GM21526 (cell line): ENCODE measurements around the gene SLC1A4.

ENCODE experiments used
- ATAC-seq: cut with Tn5 transposase; IDR thresholded peaks from one replicate; pipeline ENCODE4 v1.9.1; 2021; ENCODE audit warnings: moderate library complexity; ENCODE audit not compliant: unreplicated experiment, low FRiP score

The SLC1A4 gene

GRCh38 chr2:64989126-64989981 lies at the start of gene SLC1A4:
Gene SLC1A4 (plus strand): TSS chr2:64989399. CDS start chr2:64989644, 245 bp downstream.
- peak; percentile 72 for ATAC-seq

DNA sequence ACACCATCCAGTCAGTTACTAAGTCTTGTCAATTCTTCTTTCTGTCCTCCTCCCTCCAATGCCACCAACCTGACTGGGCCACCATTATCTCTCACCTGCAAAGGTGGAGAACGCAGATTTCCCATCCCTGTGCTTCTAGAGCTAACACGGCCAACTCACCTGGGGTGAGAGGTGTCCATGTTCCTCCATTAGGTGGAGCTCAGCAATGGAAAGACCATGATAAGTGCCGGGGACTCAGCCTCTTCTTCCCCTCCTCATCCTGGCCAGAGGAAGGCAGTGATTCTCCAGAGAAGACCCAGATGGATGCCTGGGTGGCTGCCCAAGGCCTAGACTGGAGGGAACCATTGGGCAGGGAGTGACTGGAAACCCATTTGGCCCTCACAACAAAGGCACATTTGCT lies 48.1 kb upstream of the SLC1A4 start:
- ATAC-seq = no peak

DNA sequence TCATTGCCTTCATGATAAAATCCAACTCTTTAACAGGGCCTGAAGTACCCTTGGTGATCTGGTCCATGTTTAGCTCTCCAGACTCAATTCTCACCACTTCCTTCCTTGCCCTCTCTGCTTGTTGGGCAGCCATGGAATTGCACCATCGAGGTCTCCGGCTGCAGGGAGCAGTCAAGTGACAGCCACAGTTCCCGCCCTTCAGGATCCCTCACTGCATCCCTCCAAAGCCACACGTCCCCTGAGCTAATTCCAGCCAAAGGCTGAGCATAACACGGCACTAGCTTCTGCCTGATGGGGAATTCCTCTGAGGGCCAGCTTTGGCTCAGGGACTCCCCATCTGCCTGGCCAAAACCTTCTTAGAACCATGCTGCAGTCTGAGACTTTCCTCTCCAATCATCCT lies 47.4 kb upstream of the SLC1A4 start:
- no peak for ATAC-seq

- ATAC-seq = no peak
Observed at GRCh38 chr2:64942693-64943092, 46.5 kb upstream of the SLC1A4 start.

- ATAC-seq = no peak
Observed at GRCh38 chr2:64943387-64944150, 45.6 kb upstream of the SLC1A4 start.

- ATAC-seq = no peak
Observed at GRCh38 chr2:64944484-64944883, 44.7 kb upstream of the SLC1A4 start.

DNA sequence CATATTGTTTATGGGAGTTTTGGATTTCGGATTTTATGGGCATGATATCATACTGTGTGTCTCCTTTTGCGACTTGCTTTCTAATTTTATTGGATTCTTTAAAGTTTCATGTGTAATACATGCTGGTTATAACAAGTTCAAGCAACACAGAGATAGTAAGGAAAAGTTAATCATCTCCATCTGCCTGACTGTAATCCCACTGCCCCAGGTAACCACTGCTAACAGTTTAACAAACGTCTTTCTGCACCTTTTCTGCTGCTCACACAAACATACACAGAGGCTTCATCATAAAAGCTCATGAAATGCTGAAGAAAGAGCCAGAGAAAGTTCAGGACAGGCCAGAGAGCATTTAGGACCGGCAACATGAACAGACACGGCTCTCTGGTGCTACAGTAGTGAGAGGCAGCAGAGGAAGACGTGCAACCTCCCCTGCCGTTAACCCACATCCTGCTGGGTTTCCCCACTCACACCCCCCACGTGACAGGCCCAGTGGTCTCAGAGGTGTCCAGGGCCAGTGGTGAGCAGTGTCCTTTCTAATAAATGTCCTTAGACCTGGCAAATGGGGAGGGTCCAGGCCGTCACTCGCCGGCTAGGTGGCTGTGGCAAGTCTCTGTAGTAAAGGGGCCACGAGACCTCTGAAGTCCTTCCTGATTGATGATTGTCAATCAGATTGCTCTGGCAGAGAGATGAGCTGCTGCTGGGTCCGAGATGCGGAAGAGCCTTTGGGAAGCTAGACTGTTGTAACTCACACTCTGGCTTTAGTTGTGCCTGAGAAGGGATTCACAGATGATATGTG lies 43.0 kb upstream of the SLC1A4 start:
- ATAC-seq = peak; percentile 85

- ATAC-seq = no peak
Observed at GRCh38 chr2:64946769-64947247, 42.4 kb upstream of the SLC1A4 start.

- ATAC-seq = no peak
Observed at GRCh38 chr2:64947885-64948284, 41.3 kb upstream of the SLC1A4 start.

- no peak for ATAC-seq
Observed at GRCh38 chr2:64950226-64951160, 38.7 kb upstream of the SLC1A4 start.

DNA sequence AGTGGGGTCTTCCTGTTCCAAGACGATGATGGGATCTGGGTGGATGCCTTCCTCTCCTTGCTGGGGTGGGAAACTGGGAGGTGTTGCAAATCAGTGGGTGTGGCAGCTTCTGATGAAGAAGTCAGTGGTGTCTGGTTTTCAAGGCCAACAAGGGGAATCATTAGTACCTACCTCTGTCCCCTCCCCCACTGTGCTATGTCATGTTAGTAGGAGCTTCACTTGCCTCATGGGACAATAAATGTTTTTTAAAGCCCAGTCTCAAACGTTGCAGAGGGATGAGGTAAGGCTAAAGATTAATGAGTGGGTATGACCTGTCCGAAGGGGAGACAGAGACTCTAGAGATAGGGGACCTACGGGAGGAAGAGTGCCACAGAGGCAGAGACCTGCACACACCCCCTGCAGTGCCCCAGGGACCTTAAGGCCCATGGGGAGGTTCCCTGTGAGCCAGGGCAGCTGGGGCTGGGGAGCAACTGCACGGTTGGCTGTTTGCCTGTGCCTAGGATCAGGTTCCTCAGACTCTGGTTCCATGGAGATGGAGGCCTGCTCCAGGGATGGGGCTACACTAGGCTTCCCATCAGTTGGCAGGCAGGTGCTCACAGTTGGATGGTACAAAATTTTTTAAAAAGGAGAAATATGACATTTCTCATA lies 37.8 kb upstream of the SLC1A4 start:
- ATAC-seq = no peak

- ATAC-seq = no peak
Observed at GRCh38 chr2:64952096-64952495, 37.1 kb upstream of the SLC1A4 start.

DNA sequence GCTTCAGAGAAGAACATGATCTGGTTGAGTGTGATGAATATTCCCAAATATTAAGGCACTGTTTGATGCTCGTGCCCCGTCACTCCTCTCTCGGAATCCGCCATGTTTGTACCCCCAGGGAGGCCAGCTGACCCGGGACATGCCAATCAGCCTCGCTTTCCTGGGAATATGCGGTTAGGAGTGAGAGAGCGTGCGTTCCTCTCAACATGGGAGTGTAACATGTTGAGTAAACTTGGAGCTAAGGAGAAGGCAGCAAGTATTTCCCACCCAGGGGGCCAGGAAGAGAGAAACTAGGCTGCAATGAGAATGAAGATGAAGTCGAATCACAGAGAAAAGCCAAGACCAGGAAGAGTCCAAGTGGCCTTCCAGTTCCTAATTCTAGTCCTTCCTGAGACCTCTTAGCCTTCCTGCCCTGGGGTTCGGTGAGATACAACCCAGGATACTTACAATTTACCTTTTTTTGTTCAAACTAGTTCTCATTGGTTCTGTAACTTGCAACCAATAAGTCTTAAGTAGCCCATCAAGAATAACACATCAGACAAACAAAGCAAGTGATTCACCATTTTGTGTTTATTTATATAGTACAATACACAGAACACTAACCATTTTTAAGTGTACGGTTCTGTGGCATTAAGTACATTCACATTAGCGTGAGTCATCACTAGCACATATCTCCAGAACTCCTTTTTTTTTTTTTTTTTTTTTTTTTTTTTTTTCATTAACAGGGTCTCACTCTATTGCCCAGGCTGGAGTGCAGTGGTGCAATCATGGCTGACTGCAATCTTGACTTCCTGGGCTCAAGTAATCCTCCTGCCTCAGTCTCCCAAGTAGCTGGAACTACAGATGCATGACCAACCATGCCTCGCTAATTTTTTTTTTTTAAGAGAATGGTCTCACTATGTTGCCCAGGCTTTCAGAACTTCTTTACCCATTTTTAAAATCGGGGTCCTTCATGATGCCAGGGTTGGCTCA lies 36.4 kb upstream of the SLC1A4 start:
- no peak for ATAC-seq

DNA sequence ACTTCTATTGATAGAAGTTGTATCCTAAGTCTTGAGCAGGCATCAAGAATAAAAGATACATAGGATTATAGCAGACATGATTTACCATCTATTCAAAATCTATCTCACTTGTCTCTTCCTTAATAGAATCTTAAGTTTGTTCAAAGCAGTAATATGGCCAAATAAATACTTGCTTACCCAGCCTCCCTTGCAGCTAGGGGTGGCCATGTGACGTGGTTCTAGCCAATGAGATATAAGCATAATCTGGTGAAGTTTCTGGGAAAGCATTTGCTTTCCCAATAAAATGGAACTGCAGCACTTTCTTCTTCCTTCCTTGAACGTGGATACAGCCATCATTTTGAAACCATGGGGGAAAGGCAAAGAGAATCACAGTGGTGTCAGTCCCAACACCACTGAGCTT lies 33.7 kb upstream of the SLC1A4 start:
- no peak for ATAC-seq

- ATAC-seq = no peak
Observed at GRCh38 chr2:64957109-64957903, 31.9 kb upstream of the SLC1A4 start.

DNA sequence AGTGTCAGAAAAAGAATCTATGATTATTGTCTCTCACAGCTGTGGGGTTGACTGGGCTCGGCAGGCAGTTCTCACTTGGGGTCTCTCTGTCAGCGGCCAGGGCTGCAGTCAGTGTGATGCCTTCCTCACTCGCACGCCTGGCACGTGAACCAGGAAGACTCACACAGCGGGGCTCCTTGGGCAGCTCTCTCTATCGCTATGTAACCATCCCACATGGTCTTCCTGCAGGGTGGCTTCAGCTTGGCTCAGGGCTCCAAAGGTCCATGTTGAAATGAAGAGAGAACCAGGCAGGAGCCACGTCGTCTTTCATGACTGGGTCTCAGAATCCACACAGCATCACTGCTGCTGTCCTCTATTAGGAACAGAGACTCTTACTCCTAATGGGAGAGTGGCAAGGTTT lies 30.6 kb upstream of the SLC1A4 start:
- no peak for ATAC-seq

GRCh38 chr2:64960819-64961218 lies 28.4 kb upstream of the SLC1A4 start:
- ATAC-seq = no peak
